K562 (cell line): ENCODE measurements around the gene IBTK. TPM values are rescaled to one million over a fixed set of nuclear protein-coding genes. Genes with fewer than 3 reads are reported as not detected.

Experiments used
- ATAC-seq: fragments of 200-7000 bp; cut with Tn5 transposase; 3 replicates; pipeline ENCODE4 v1.9.1; 2020; ENCODE audit warnings: moderate library complexity
- BruUV-seq: library from RNA; stranded (reverse); fragments of 400-500 nt; replicated peaks from 2 replicates; lab custom pipeline; 2021; lab: Mats Ljungman, UMichigan
- CTCF ChIA-PET: fragments of 300-600 bp; formaldehyde crosslinking; extraction: SDS; loops from one replicate; lab custom pipeline; 2021; ENCODE audit warnings: low intra/inter-chr PET ratio; lab: Yijun Ruan, JAX
- POLR2A ChIA-PET: fragments of 300-600, 350-650 bp; sonication (Branson Sonifier 250); formaldehyde crosslinking; extraction: SDS; loops from one replicate; lab custom pipeline; 2021; ENCODE audit warnings: antibody characterized with exemption, inconsistent platforms; lab: Yijun Ruan, JAX
- DNase-seq, 4 experiments: peaks; one replicate each; pipeline versions ENCODE4 v3.0.0 to v3.0.0-alpha.2; 2011 to 2018; ENCODE audit warnings: low spot score in 3 of 4, mixed read lengths in 3 of 4; ENCODE audit errors: extremely low read depth in 1 of 4
- FAIRE-seq: peaks from 2 replicates; lab custom pipeline; 2011; peaks lifted over from hg19 to GRCh38; lab: Jason Lieb, UNC
- H2AFZ ChIP-seq: 2 replicates; pipeline ENCODE4 v1.6.0; 2011; ENCODE audit warnings: low read depth, low read length, control low read depth, inconsistent platforms
- H3K27ac ChIP-seq: fragments of 200-600 bp; 3 replicates; pipeline ENCODE4 v1.8.0; 2011; ENCODE audit warnings: low read depth, mild to moderate bottlenecking, control low read depth, inconsistent platforms, low read length, moderate library complexity, mixed read lengths; ENCODE audit errors: extremely low read depth
- H3K27me3 ChIP-seq, 2 experiments: fragments of 300-600 bp in 1 of 2; 2 replicates in 1 of 2; 3 replicates in 1 of 2; pipeline versions ENCODE4 v1.6.0 to v1.8.0; 2011; ENCODE audit warnings: inconsistent platforms in 2 of 2, low read length in 2 of 2, mild to moderate bottlenecking in 1 of 2, mixed read lengths in 1 of 2, moderate library complexity in 1 of 2; ENCODE audit not compliant: control insufficient read depth in 2 of 2, insufficient read depth in 2 of 2
- H3K36me3 ChIP-seq: fragments of 300-600 bp; 3 replicates; pipeline ENCODE4 v1.8.0; 2011; ENCODE audit warnings: mild to moderate bottlenecking, low read length, inconsistent platforms; ENCODE audit not compliant: control insufficient read depth, insufficient read depth
- H3K4me1 ChIP-seq, 2 experiments: fragments of 200-600 bp in 1 of 2; replicated peaks in 1 of 2; 2 replicates in 1 of 2; 3 replicates in 1 of 2; pipeline versions ENCODE4 v1.5.1 to v1.8.0; 2011; ENCODE audit warnings: inconsistent platforms in 2 of 2, low read length in 2 of 2, mild to moderate bottlenecking in 1 of 2, mixed read lengths in 1 of 2, moderate library complexity in 1 of 2; ENCODE audit not compliant: control insufficient read depth in 2 of 2, insufficient read depth in 2 of 2
- H3K4me2 ChIP-seq: 2 replicates; pipeline ENCODE4 v1.6.1; 2011; ENCODE audit warnings: low read length, control low read depth, inconsistent platforms, mixed read lengths; ENCODE audit not compliant: insufficient read depth
- H3K4me3 ChIP-seq: fragments of 200-600 bp; sonication (generic), shearing (Covaris generic); 2 replicates; pipeline ENCODE4 v1.5.1; 2016; ENCODE audit warnings: control low read depth, inconsistent platforms
- H3K79me2 ChIP-seq: fragments of 200-600 bp; 3 replicates; pipeline ENCODE4 v1.8.0; 2011; ENCODE audit warnings: low read length, inconsistent platforms; ENCODE audit not compliant: control insufficient read depth, insufficient read depth
- H3K9ac ChIP-seq, 2 experiments: 2 replicates each; pipeline versions ENCODE4 v1.6.0 to v1.6.1; 2011; ENCODE audit warnings: low read depth in 2 of 2, low read length in 2 of 2, control low read depth in 1 of 2, inconsistent platforms in 1 of 2, mild to moderate bottlenecking in 1 of 2, mixed read lengths in 1 of 2; ENCODE audit not compliant: insufficient read depth in 1 of 2
- H3K9me1 ChIP-seq: one replicate; pipeline ENCODE4 v1.6.0; 2011; ENCODE audit warnings: inconsistent platforms, mild to moderate bottlenecking, low read length, moderate library complexity; ENCODE audit not compliant: control insufficient read depth, insufficient read depth
- H3K9me3 ChIP-seq: replicated peaks from 2 replicates; pipeline ENCODE4 v1.5.1; 2011; ENCODE audit warnings: low read depth, low read length, inconsistent platforms; ENCODE audit not compliant: control insufficient read depth, insufficient read depth
- H4K20me1 ChIP-seq: replicated peaks from 2 replicates; pipeline ENCODE4 v1.6.1; 2011; ENCODE audit warnings: low read length, inconsistent platforms, mixed read lengths; ENCODE audit not compliant: control insufficient read depth, insufficient read depth
- CTBP1 ChIP-seq: fragments of 450-650 bp; IDR thresholded peaks from 2 replicates; pipeline ENCODE4 v1.6.1; 2016; ENCODE audit warnings: borderline replicate concordance
- FOXM1 ChIP-seq, 2 experiments: fragments of 450-650 bp in 1 of 2; sonication (generic) in 1 of 2; formaldehyde crosslinking in 1 of 2; IDR thresholded peaks; 2 replicates each; pipeline versions ENCODE4 v1.6.1 to v1.9.0; 2017 to 2022; ENCODE audit warnings: low read depth in 2 of 2, mild to moderate bottlenecking in 2 of 2, missing genetic modification reagents in 1 of 2, moderate library complexity in 1 of 2
- MYNN ChIP-seq, 2 experiments: sonication (generic); formaldehyde crosslinking in 1 of 2; IDR thresholded peaks; 2 replicates each; pipeline versions ENCODE4 v1.5.0 to v1.6.1; 2016 to 2020; ENCODE audit warnings: antibody characterized with exemption in 1 of 2, missing genetic modification reagents in 1 of 2
- PHF21A ChIP-seq: fragments of 450-650 bp; IDR thresholded peaks from 2 replicates; pipeline ENCODE4 v1.6.1; 2017; ENCODE audit warnings: low read depth, borderline replicate concordance
- RBBP5 ChIP-seq: fragments of 200-600 bp; sonication (generic); IDR thresholded peaks from 2 replicates; pipeline ENCODE4 v1.6.1; 2012; ENCODE audit warnings: borderline replicate concordance, mild to moderate bottlenecking, low read length, control low read depth, inconsistent platforms; ENCODE audit not compliant: insufficient read depth, poor library complexity, severe bottlenecking
- XRCC4 ChIP-seq: IDR thresholded peaks from one replicate; pipeline ENCODE4 v1.6.1; 2011; ENCODE audit not compliant: insufficient read depth, insufficient read length; ENCODE audit errors: extremely low read depth
- ZNF408 ChIP-seq: fragments of 250-450 bp; sonication (Bioruptor Pico); IDR thresholded peaks from 2 replicates; pipeline ENCODE4 v1.4.0; 2020; ENCODE audit warnings: low read depth, mild to moderate bottlenecking, moderate library complexity
- ZNF766 ChIP-seq: fragments of 200-800 bp; sonication (Bioruptor generic); conservative IDR thresholded peaks from 2 replicates; pipeline ENCODE4 v1.6.1; 2016; ENCODE audit warnings: missing genetic modification characterization, missing compliant biosample characterization
- in situ Hi-C: fragments of 300-500 bp; cut with MboI; formaldehyde crosslinking; loops from 4 replicates; pipeline ENCODE4 v1.15.0; 2018; ENCODE audit warnings: inconsistent platforms, mixed read lengths
- intact Hi-C: fragments of 100-400 bp; cut with micrococcal nuclease; formaldehyde crosslinking; loops from 2 replicates; pipeline ENCODE4 v1.14.2; 2022
- polyA plus RNA-seq, 8 experiments: library from polyadenylated mRNA; depleted of rRNA in 4 of 8; stranded (reverse) in 5 of 8; unstranded in 3 of 8; fragments of >200 nt; fragmentation: Nextera tagmentation in 2 of 8; fragmentation: Illumina TruSeq in 1 of 8; extraction: Ambion mirVana in 2 of 8; extraction: Trizol in 1 of 8; gene quantifications; 2 replicates each; pipeline versions ENCODE4 v1.2.1 to v1.2.3, GENCODE V29; 2011 to 2014; ENCODE audit warnings: inconsistent platforms in 1 of 8, missing spikeins in 1 of 8
- total RNA-seq, 7 experiments: library from RNA; depleted of rRNA in 6 of 7; stranded (reverse); fragments of >200 nt in 6 of 7; fragmentation: Illumina TruSeq in 2 of 7; extraction: Trizol in 2 of 7; gene quantifications; 2 replicates each; pipeline versions ENCODE4 v1.2.1 to v1.2.3, GENCODE V29; 2011 to 2021; ENCODE audit warnings: low replicate concordance in 1 of 7
- TF ChIP-seq, protein P1 (sequence below): fragments of 450-650 bp; conservative IDR thresholded peaks from 2 replicates; pipeline ENCODE4 v1.6.1; 2016; ENCODE audit warnings: missing genetic modification characterization, low read depth, mild to moderate bottlenecking, control low read depth, missing compliant biosample characterization
- TF ChIP-seq, protein P2 (sequence below): fragments of 450-650 bp; formaldehyde crosslinking; IDR thresholded peaks from 2 replicates; pipeline ENCODE4 v1.4.0; 2022; ENCODE audit warnings: missing genetic modification characterization
- TF ChIP-seq, protein P3 (sequence below), 2 experiments: fragments of 200-800 bp in 1 of 2; sonication (Bioruptor generic) in 1 of 2; sonication (generic) in 1 of 2; formaldehyde crosslinking in 1 of 2; IDR thresholded peaks in 1 of 2; conservative IDR thresholded peaks in 1 of 2; 2 replicates each; pipeline versions ENCODE4 v1.5.0 to v1.6.1; 2016 to 2020; ENCODE audit warnings: missing compliant biosample characterization in 1 of 2, missing genetic modification characterization in 1 of 2, missing genetic modification reagents in 1 of 2

IBTK gene
- total and polyA plus RNA-seq, 9 of the 15 experiments (the other 6 are each of a cell fraction or from before 2014, with no cell fraction given), result 13.2 to 36.4 (median 21.8) TPM

DNA sequence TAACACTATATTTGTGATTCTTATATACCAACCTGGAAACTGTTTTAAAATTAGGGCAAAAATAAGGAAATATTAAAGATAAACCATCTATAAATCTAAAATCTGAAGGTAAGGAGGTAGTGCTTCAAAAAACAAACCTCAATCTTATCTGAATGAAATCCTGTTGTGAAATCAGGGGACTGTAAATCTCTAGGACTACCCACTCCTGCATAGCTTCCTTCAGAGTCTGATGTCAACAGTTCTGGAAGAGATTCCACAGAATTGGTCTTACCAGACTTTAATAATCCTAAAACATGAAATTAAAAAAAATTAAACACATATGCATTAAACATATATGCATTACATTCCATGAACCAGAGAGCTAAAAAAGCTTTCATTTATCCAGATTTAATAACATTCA lies 51.4 kb downstream of the IBTK start:
- Histone ChIP-seq H3K27me3 (no peaks in the 10 kb centered on the region), H3K27ac (no peak overlapping the region), H4K20me1 (no peaks in the 10 kb centered on the region), H3K36me3 (peaks cover 86% of the 10 kb centered on the region), H3K9me3 (no peaks in the 10 kb centered on the region), H3K9ac (no peak overlapping the region), H3K4me2 (no peak overlapping the region), H2AFZ (no peak overlapping the region), H3K9me1 (no peaks in the 10 kb centered on the region), H3K79me2 (no peaks in the 10 kb centered on the region), H3K4me3 (no peak overlapping the region), H3K4me1 (no peaks in the 10 kb centered on the region)
- DNase-seq (no peak), ATAC-seq (no peak), FAIRE-seq (no peak)
- no TSS peak for BruUV-seq
- intact Hi-C loops (no loop called here), in situ Hi-C loops (no loop called here)
- ChIA-PET CTCF (no interaction called here), POLR2A (interaction anchor here (3.0 kb wide), 1 partner anchor 10 kb away, joined by 13 read pairs; no protein-coding TSS in a partner anchor)
- TF ChIP-seq FOXM1 (IDR thresholded peaks at IDR 0.05; ENCODE audit: low read depth), result no peak
- no peak for TF ChIP-seq FOXM1 (CRISPR knock-in tag; IDR thresholded peaks at IDR 0.05; ENCODE audit: low read depth)
- TF ChIP-seq PHF21A, result no peak
- no peak for TF ChIP-seq XRCC4
- TF ChIP-seq, protein P1, sequence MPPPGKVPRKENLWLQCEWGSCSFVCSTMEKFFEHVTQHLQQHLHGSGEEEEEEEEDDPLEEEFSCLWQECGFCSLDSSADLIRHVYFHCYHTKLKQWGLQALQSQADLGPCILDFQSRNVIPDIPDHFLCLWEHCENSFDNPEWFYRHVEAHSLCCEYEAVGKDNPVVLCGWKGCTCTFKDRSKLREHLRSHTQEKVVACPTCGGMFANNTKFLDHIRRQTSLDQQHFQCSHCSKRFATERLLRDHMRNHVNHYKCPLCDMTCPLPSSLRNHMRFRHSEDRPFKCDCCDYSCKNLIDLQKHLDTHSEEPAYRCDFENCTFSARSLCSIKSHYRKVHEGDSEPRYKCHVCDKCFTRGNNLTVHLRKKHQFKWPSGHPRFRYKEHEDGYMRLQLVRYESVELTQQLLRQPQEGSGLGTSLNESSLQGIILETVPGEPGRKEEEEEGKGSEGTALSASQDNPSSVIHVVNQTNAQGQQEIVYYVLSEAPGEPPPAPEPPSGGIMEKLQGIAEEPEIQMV (tag), result no peak
- TF ChIP-seq, protein P2, sequence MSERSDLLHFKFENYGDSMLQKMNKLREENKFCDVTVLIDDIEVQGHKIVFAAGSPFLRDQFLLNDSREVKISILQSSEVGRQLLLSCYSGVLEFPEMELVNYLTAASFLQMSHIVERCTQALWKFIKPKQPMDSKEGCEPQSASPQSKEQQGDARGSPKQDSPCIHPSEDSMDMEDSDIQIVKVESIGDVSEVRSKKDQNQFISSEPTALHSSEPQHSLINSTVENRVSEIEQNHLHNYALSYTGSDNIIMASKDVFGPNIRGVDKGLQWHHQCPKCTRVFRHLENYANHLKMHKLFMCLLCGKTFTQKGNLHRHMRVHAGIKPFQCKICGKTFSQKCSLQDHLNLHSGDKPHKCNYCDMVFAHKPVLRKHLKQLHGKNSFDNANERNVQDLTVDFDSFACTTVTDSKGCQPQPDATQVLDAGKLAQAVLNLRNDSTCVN (CRISPR knock-in tag), result no peak
- TF ChIP-seq MYNN (IDR thresholded peaks at IDR 0.05), result no peak
- TF ChIP-seq MYNN (CRISPR knock-in tag; IDR thresholded peaks at IDR 0.05), result no peak
- TF ChIP-seq CTBP1, result no peak
- no peak for TF ChIP-seq RBBP5
- TF ChIP-seq, protein P3, sequence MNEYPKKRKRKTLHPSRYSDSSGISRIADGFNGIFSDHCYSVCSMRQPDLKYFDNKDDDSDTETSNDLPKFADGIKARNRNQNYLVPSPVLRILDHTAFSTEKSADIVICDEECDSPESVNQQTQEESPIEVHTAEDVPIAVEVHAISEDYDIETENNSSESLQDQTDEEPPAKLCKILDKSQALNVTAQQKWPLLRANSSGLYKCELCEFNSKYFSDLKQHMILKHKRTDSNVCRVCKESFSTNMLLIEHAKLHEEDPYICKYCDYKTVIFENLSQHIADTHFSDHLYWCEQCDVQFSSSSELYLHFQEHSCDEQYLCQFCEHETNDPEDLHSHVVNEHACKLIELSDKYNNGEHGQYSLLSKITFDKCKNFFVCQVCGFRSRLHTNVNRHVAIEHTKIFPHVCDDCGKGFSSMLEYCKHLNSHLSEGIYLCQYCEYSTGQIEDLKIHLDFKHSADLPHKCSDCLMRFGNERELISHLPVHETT (CRISPR knock-in tag; conservative IDR thresholded peaks at IDR 0.05 in 1 of 2, IDR thresholded peaks at IDR 0.05 in 1 of 2), result no peak
- TF ChIP-seq ZNF766 (CRISPR knock-in tag), result no peak
- TF ChIP-seq ZNF408 (CRISPR knock-in tag), result no peak
